SJCRH30 (cell line): ENCODE results near the gene FATE1. TPM values are rescaled to one million over a fixed set of nuclear protein-coding genes. Genes with fewer than 3 reads are reported as not detected.
"Not testable (repeated sequence)": the region's sequence is repeated elsewhere in the genome, so short reads cannot be mapped to it uniquely, and the experiment has no call there.

ENCODE experiments used
- DNase-seq, 2 experiments: peaks; one replicate each; pipeline ENCODE4 v3.0.0-alpha.2; 2015 to 2020
- H3K27ac ChIP-seq: fragments of 250-450 bp; sonication (Bioruptor Pico); 2 replicates; pipeline ENCODE4 v1.5.1; 2020; ENCODE audit warnings: mild to moderate bottlenecking, moderate library complexity
- H3K27me3 ChIP-seq: fragments of 250-450 bp; sonication (Bioruptor Pico); 2 replicates; pipeline ENCODE4 v1.5.1; 2020; ENCODE audit warnings: mild to moderate bottlenecking, moderate library complexity
- H3K36me3 ChIP-seq: fragments of 250-450 bp; sonication (Bioruptor Pico); 2 replicates; pipeline ENCODE4 v1.5.1; 2020; ENCODE audit warnings: mild to moderate bottlenecking, moderate library complexity
- H3K4me1 ChIP-seq: fragments of 250-450 bp; sonication (Bioruptor Pico); 2 replicates; pipeline ENCODE4 v1.5.1; 2020; ENCODE audit warnings: mild to moderate bottlenecking, moderate library complexity
- H3K4me3 ChIP-seq: fragments of 250-450 bp; sonication (Bioruptor Pico); 2 replicates; pipeline ENCODE4 v1.5.1; 2020; ENCODE audit warnings: mild to moderate bottlenecking, moderate library complexity
- H3K9me3 ChIP-seq: fragments of 250-450 bp; sonication (Bioruptor Pico); replicated peaks from 2 replicates; pipeline ENCODE4 v1.5.1; 2020; ENCODE audit warnings: mild to moderate bottlenecking, moderate library complexity
- total RNA-seq: library from RNA; depleted of rRNA; stranded (reverse); fragments of >200 nt; shearing (Covaris generic); gene quantifications from 2 replicates; pipeline ENCODE4 v1.2.3, GENCODE V29; 2014; rRNA removed

Gene FATE1, protein sequence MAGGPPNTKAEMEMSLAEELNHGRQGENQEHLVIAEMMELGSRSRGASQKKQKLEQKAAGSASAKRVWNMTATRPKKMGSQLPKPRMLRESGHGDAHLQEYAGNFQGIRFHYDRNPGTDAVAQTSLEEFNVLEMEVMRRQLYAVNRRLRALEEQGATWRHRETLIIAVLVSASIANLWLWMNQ
- total RNA-seq = 0.28 TPM in 1 of 2 replicates, not detected in the other

DNA sequence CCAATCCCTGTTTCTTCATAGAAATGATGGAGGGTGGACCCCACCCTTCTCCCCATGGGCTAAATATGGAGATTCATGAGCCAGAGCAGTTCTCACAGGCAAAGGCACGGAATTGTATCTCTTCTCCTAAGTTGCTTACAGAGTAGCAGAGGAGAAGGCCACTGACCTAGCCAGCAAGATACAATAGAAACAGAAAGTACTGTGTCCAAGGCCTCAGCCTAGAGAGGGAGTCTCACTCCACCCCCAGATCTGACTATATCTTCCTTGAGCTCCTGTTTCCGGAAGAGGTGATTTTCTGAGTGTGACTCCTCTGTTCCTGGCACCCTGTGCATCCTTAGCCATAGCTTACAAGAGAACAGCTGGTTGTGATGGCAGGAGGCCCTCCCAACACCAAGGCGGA, at the start of gene FATE1:
Gene FATE1, plus strand, starts transcription at position 284 of the 400 bp plus-strand sequence. Its CDS starts 85 bp downstream, at position 369.
- Histone ChIP-seq H3K27ac (no peak within 1 kb of the TSS), H3K36me3 (no peaks in the 10 kb centered on the region)
- no peak for DNase-seq

DNA sequence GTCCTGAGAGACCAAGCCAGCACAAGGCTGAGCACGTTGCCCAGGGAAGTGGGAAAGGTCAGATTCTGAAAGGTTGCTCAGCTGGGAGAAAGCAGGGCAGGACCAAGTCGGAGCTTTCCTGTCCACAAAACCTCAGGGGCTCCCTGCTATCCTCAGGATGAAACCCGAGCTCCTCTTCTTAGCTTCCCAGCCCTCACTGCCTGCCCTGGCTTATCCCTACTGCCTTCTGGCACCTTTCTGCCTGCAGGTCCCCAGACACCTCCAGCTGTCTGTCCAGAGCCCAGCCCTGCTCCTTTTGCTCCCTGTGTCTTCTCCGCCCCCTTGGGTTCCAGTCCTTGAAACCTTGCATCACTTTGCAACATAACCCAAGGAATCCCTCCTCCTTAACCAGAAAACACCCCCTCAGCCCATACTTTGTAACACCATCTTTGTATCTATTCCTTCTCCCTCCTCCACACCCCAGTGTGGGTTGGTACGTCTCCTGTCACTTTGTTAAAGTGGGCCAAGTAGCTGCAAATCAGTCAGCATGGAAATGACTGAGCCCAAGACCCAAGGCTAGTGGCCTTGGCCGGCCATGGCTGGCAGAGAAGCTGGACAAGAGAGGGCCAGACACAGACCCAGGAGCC, 40.6 kb upstream of the FATE1 start:
- H3K4me3 ChIP-seq = no peak overlapping the region
- H3K36me3 ChIP-seq = no peaks in the 10 kb centered on the region
- DNase-seq = no peak

More for the DNA sequence above, at the start of gene FATE1:
- Histone ChIP-seq H3K27me3 (no peaks in the 10 kb centered on the region), H3K4me3 (no peak within 1 kb of the TSS), H3K9me3 (no peaks in the 10 kb centered on the region), H3K4me1 (0 out of 2 replicates have a peak, but pooled peaks cover 2% of the 10 kb centered on the region)

GRCh38 chrX:151676196-151676595, 39.6 kb upstream of the FATE1 start:
- Histone ChIP-seq H3K9me3 (no peaks in the 10 kb centered on the region), H3K36me3 (no peaks in the 10 kb centered on the region), H3K4me1 (no peaks in the 10 kb centered on the region), H3K27ac (no peak overlapping the region), H3K4me3 (no peak overlapping the region), H3K27me3 (no peaks in the 10 kb centered on the region)
- DNase-seq = no peak

More for the DNA sequence above, 40.6 kb upstream of the FATE1 start:
- Histone ChIP-seq H3K4me1 (no peaks in the 10 kb centered on the region), H3K9me3 (no peaks in the 10 kb centered on the region), H3K27me3 (no peaks in the 10 kb centered on the region), H3K27ac (no peak overlapping the region)

- Histone ChIP-seq H3K27ac (no peak overlapping the region), H3K4me1 (no peaks in the 10 kb centered on the region), H3K4me3 (no peak overlapping the region), H3K36me3 (no peaks in the 10 kb centered on the region), H3K9me3 (no peaks in the 10 kb centered on the region), H3K27me3 (no peaks in the 10 kb centered on the region)
- no peak for DNase-seq
These were observed 35.9 kb upstream of the FATE1 start for GRCh38 chrX:151679798-151680402.

DNA sequence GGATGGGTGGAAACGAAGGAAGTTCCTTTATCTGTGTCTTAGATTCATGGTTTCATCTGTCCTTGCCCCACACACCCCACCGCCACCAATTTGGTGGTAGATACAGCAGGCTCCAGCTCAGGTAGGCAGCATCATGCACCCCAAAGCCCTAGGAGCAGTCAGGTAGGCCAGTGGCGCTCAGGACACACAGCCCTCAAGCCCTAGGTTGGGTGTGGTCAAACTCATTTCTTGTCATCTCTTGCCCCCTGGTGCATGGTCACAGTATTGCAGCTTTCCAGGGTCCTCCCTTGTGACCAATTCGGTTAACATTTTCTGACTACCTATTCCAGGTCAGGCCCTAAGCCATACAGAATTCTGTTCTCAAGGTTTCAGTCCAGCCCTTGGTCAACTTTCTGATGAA, 35.0 kb upstream of the FATE1 start:
- Histone ChIP-seq H3K4me3 (no peak overlapping the region), H3K27ac (no peak overlapping the region), H3K4me1 (no peaks in the 10 kb centered on the region), H3K27me3 (no peaks in the 10 kb centered on the region), H3K36me3 (no peaks in the 10 kb centered on the region), H3K9me3 (no peaks in the 10 kb centered on the region)
- peak; percentile 24 to 65 for DNase-seq

DNA sequence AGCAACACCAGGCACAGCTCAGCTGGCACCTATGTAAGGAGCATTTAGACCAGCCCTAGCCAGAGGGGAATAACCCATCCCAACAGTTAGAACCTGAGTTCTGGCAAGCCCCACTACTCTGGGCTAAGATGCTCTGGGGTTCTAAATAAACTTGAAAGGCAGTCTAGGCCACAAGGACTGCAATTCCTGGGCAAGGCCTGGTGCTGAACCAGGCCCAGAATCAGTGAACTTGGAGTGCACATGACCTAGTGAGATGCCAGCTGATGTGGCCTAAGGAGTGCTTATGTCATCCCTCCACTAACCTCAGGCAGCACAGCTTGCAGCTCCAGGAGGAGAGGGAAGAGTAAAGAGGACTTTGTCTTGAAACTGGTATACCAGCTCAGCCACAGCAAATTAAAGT, 28.2 kb upstream of the FATE1 start:
- H3K9me3 ChIP-seq = no peaks in the 10 kb centered on the region
- no peak overlapping the region for H3K27ac ChIP-seq
- H3K27me3 ChIP-seq = no peaks in the 10 kb centered on the region
- DNase-seq = no peak
- no peaks in the 10 kb centered on the region for H3K36me3 ChIP-seq
- H3K4me3 ChIP-seq = no peak overlapping the region
- no peaks in the 10 kb centered on the region for H3K4me1 ChIP-seq

DNA sequence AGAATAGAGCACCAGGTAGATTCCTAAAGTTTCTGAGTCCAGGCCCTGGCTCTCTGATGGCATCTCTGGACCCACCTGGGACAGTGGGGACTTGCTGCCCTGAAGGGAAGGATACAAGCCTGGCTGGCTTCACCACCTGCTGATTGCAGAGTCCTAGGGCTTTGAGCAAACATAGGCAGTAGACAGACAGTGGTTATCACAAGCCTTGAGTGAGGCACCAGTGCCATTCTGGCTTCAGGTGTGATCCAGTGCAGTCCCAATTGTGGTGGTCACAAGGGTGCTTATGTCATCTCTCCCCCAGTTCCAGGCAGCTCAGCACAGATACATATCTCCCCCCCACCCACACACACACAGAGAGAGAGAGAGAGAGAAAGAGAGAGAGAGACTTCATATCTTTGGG, 27.1 kb upstream of the FATE1 start:
- no peaks in the 10 kb centered on the region for H3K36me3 ChIP-seq
- no peaks in the 10 kb centered on the region for H3K4me1 ChIP-seq
- no peak for DNase-seq
- H3K9me3 ChIP-seq = no peaks in the 10 kb centered on the region
- no peak overlapping the region for H3K4me3 ChIP-seq
- no peak overlapping the region for H3K27ac ChIP-seq
- no peaks in the 10 kb centered on the region for H3K27me3 ChIP-seq

GRCh38 chrX:151692825-151693224, 23.0 kb upstream of the FATE1 start:
- Histone ChIP-seq H3K4me1 (no peaks in the 10 kb centered on the region), H3K27me3 (no peaks in the 10 kb centered on the region), H3K9me3 (no peaks in the 10 kb centered on the region), H3K4me3 (no peak overlapping the region), H3K27ac (no peak overlapping the region), H3K36me3 (no peaks in the 10 kb centered on the region)
- DNase-seq = no peak

- Histone ChIP-seq H3K27me3 (no peaks in the 10 kb centered on the region), H3K9me3 (no peaks in the 10 kb centered on the region), H3K4me3 (no peak overlapping the region), H3K27ac (no peak overlapping the region), H3K4me1 (no peaks in the 10 kb centered on the region), H3K36me3 (no peaks in the 10 kb centered on the region)
- DNase-seq = no peak
These were observed 21.7 kb upstream of the FATE1 start for GRCh38 chrX:151694121-151694520.

DNA sequence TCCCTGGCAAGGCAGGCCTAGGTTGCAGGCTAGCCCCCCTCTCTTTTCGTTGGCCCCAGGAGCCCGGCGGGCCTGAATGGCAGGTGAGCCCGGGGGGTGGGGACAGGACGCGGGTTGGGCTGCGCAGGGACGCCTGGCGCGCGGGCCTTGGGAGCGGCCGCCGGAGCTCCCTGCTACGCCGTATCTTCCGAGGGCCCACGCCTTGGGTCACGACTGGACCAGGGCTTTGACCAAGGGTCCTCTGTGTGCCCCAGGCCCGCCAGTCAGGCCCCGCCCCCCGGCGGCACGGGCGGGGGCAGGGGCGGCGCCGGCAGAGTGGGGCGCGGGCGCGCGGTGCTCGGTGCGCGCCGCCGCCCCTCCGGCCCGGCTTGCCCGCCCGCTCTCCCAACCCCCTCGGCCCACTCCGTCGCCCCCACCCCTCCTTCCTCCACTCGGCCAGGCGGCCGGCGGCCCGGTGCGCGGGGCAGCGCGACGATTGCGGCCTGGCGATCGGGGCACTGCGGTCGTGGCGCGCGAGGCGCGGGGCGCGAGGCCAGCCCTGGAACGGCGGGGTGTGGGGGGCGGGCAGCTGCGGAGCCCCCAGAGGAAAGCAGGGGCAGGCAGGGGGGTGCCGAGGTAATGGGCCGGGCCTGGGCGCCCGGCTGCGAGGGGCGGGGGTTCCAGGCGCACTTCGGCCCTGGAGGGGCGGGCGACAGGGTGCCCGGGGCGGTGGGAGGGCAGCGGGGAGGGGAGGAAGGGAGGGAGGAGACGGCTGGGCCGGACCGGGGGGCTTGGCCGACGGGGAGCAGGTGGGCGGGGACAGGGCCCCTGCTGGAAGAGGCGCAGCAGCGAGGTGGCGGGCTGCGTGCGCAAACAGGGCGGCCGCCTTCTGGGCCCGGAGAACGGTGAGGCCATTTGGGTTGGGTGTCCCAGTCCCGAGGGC, 20.9 kb upstream of the FATE1 start, which contains the start of gene PRRG3:
Gene PRRG3, plus strand, starts transcription at position 798 of the 922 bp plus-strand sequence. CDS start 3,357 bp downstream, outside the sequence.
- H3K9me3 ChIP-seq = no peaks in the 10 kb centered on the region
- H3K27ac ChIP-seq = no peak within 1 kb of the TSS
- no peak for DNase-seq

GRCh38 chrX:151695583-151696340, 20.1 kb upstream of the FATE1 start:
- no peak for DNase-seq
- Histone ChIP-seq H3K27me3 (no peaks in the 10 kb centered on the region), H3K27ac (no peak overlapping the region), H3K4me3 (no peak overlapping the region), H3K4me1 (no peaks in the 10 kb centered on the region), H3K9me3 (no peaks in the 10 kb centered on the region), H3K36me3 (no peaks in the 10 kb centered on the region)

More for the DNA sequence above, 20.9 kb upstream of the FATE1 start, which contains the start of gene PRRG3:
- Histone ChIP-seq H3K27me3 (no peaks in the 10 kb centered on the region), H3K4me3 (no peak within 1 kb of the TSS), H3K4me1 (no peaks in the 10 kb centered on the region), H3K36me3 (no peaks in the 10 kb centered on the region)

GRCh38 chrX:151697082-151697481, 18.8 kb upstream of the FATE1 start:
- H3K27ac ChIP-seq, H3K9me3 ChIP-seq, H3K4me1 ChIP-seq, H3K4me3 ChIP-seq, DNase-seq, H3K36me3 ChIP-seq, H3K27me3 ChIP-seq: not testable (repeated sequence)

DNA sequence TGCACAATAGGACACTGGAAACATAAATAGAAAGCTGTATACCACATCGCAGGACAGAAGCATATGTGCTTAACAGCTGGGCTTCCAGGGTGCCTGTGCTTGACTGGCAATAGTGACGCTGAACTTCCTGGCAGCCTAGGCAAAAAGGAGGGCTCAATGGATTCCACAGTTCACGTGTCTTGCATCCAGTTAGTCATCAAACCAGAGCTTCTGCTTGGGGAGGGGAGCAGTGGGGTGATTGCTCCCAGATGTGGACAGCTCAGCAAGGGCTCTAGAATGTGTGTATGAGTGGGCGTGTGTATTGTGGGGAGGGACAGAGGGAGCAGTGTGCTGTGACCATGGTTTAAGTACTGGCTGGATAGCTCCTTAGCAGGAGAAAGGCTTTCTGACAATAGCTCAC, 18.3 kb upstream of the FATE1 start:
- Histone ChIP-seq H3K27ac (no peak overlapping the region), H3K27me3 (no peaks in the 10 kb centered on the region), H3K4me3 (no peak overlapping the region), H3K4me1 (no peaks in the 10 kb centered on the region), H3K36me3 (no peaks in the 10 kb centered on the region), H3K9me3 (no peaks in the 10 kb centered on the region)
- DNase-seq = no peak

GRCh38 chrX:151698485-151698884, 17.4 kb upstream of the FATE1 start:
- H3K27me3 ChIP-seq = no peaks in the 10 kb centered on the region
- no peak overlapping the region for H3K4me3 ChIP-seq
- H3K27ac ChIP-seq = no peak overlapping the region
- DNase-seq = no peak
- H3K9me3 ChIP-seq = no peaks in the 10 kb centered on the region
- H3K36me3 ChIP-seq = no peaks in the 10 kb centered on the region
- H3K4me1 ChIP-seq = no peaks in the 10 kb centered on the region
